Caco-2 (cell line): ENCODE results near the gene NGB. TPM values are rescaled to one million over a fixed set of nuclear protein-coding genes. Genes with fewer than 3 reads are reported as not detected.

Experiments used
- BruUV-seq: library from RNA; stranded (reverse); fragments of 400-500 nt; replicated peaks from 2 replicates; lab custom pipeline; 2021; lab: Mats Ljungman, UMichigan
- CTCF ChIA-PET: fragments of 300-600 bp; sonication (Branson Sonifier 250); formaldehyde crosslinking; loops from one replicate; lab custom pipeline; 2022; ENCODE audit warnings: antibody characterized with exemption; lab: Charles Lee
- POLR2A ChIA-PET: fragments of 300-600 bp; sonication (Branson Sonifier 250); formaldehyde crosslinking; loops from one replicate; lab custom pipeline; 2022; ENCODE audit warnings: antibody characterized with exemption; lab: Charles Lee
- DNase-seq, 2 experiments: peaks; one replicate each; pipeline versions ENCODE4 v3.0.0 to v3.0.0-alpha.2; 2020 to 2022
- H3K27me3 ChIP-seq: replicated peaks from 2 replicates; pipeline ENCODE4 v1.6.0; 2011; ENCODE audit warnings: low read length; ENCODE audit not compliant: control insufficient read depth, insufficient read depth
- H3K36me3 ChIP-seq: 2 replicates; pipeline ENCODE4 v1.5.1; 2011; ENCODE audit warnings: low read length; ENCODE audit not compliant: control insufficient read depth, insufficient read depth
- H3K4me1 ChIP-seq: fragments of 250-450 bp; sonication (Bioruptor Pico); 2 replicates; pipeline ENCODE4 v1.5.1; 2020; ENCODE audit warnings: mild to moderate bottlenecking
- H3K4me3 ChIP-seq: 2 replicates; pipeline ENCODE4 v1.5.1; 2011; ENCODE audit warnings: low read depth, mild to moderate bottlenecking, control low read depth, low read length
- H3K9me3 ChIP-seq: fragments of 250-450 bp; sonication (Bioruptor Pico); 2 replicates; pipeline ENCODE4 v1.5.1; 2020; ENCODE audit warnings: mild to moderate bottlenecking, moderate library complexity
- H3K27ac Mint-ChIP-seq: one replicate; pipeline ENCODE4 v1.8.0; 2022; ENCODE audit warnings: mixed read lengths; ENCODE audit not compliant: unreplicated experiment
- H3K27me3 Mint-ChIP-seq: one replicate; pipeline ENCODE4 v1.8.0; 2022; ENCODE audit warnings: mixed read lengths; ENCODE audit not compliant: insufficient read depth, unreplicated experiment
- H3K36me3 Mint-ChIP-seq: one replicate; pipeline ENCODE4 v1.8.0; 2022; ENCODE audit warnings: mild to moderate bottlenecking, mixed read lengths; ENCODE audit not compliant: insufficient read depth, unreplicated experiment
- H3K4me1 Mint-ChIP-seq: one replicate; pipeline ENCODE4 v1.8.0; 2022; ENCODE audit warnings: low read depth, mixed read lengths; ENCODE audit not compliant: unreplicated experiment
- H3K4me3 Mint-ChIP-seq: one replicate; pipeline ENCODE4 v1.8.0; 2022; ENCODE audit warnings: mild to moderate bottlenecking, moderate library complexity, mixed read lengths; ENCODE audit not compliant: unreplicated experiment
- H3K9me3 Mint-ChIP-seq: one replicate; pipeline ENCODE4 v1.8.0; 2022; ENCODE audit warnings: mixed read lengths; ENCODE audit not compliant: unreplicated experiment
- CTCF ChIP-seq, 2 experiments: fragments of 200-600 bp in 1 of 2; IDR thresholded peaks; 1 replicate in 1 of 2; 2 replicates in 1 of 2; pipeline versions ENCODE4 v1.5.1 to v1.8.0; 2011 to 2022; ENCODE audit warnings: antibody characterized with exemption in 1 of 2, control low read depth in 1 of 2, inconsistent platforms in 1 of 2, low read depth in 1 of 2, low read length in 1 of 2, mild to moderate bottlenecking in 1 of 2, moderate library complexity in 1 of 2; ENCODE audit not compliant: insufficient read depth in 1 of 2, severe bottlenecking in 1 of 2, unreplicated experiment in 1 of 2
- intact Hi-C: fragments of 100-400 bp; cut with micrococcal nuclease; formaldehyde crosslinking; loops from one replicate; pipeline ENCODE4 v1.10.0; 2022; ENCODE audit not compliant: unreplicated experiment
- total RNA-seq: library from RNA; stranded (reverse); gene quantifications from 2 replicates; pipeline ENCODE4 v1.2.3, GENCODE V29; 2022

The NGB gene
- total RNA-seq, 1 experiment from 2014 or later, result not detected

GRCh38 chr14:77303417-77304156 lies 32.6 kb upstream of the NGB start:
- no peaks in the 10 kb centered on the region for H3K9me3 ChIP-seq
- H3K36me3 Mint-ChIP-seq, result peaks cover 9% of the 10 kb centered on the region
- H3K4me3 ChIP-seq, result no peak overlapping the region
- CTCF ChIA-PET, result interaction anchor here (0.7 to 5.1 kb wide), 5 partner anchors 10 to 152 kb away, joined by 3 to 66 read pairs (median 9); partner anchors contain the start of genes GSTZ1, POMT2, SAMD15 and TMED8
- peak overlapping the region; percentile 67 for H3K27ac Mint-ChIP-seq
- BruUV-seq, result no TSS peak
- peaks cover 24% of the 10 kb centered on the region for H3K4me1 Mint-ChIP-seq
- TF ChIP-seq CTCF (IDR thresholded peaks at IDR 0.05; ENCODE audit: insufficient read depth in 1 of 2, low read depth in 1 of 2, low read length in 1 of 2, severe bottlenecking in 1 of 2, unreplicated experiment in 1 of 2), result no peak
- H3K27me3 ChIP-seq, result no peaks in the 10 kb centered on the region
- no peak for DNase-seq
- no peak overlapping the region for H3K4me3 Mint-ChIP-seq
- H3K4me1 ChIP-seq, result peaks cover 27% of the 10 kb centered on the region
- H3K36me3 ChIP-seq, result no peaks in the 10 kb centered on the region
- no peaks in the 10 kb centered on the region for H3K9me3 Mint-ChIP-seq
- H3K27me3 Mint-ChIP-seq, result no peaks in the 10 kb centered on the region
- intact Hi-C loops, result no loop called here
- POLR2A ChIA-PET, result interaction anchor here (0.5 to 1.0 kb wide), 2 partner anchors 18 to 74 kb away, joined by 3 to 9 read pairs; partner anchors contain the start of gene SAMD15

GRCh38 chr14:77302926-77303325 lies 31.9 kb upstream of the NGB start:
- H3K27me3 ChIP-seq, result no peaks in the 10 kb centered on the region
- Mint-ChIP-seq H3K36me3 (peaks cover 9% of the 10 kb centered on the region), H3K4me1 (peaks cover 24% of the 10 kb centered on the region), H3K4me3 (no peak overlapping the region), H3K27ac (peak overlapping the region; percentile 67), H3K27me3 (no peaks in the 10 kb centered on the region), H3K9me3 (no peaks in the 10 kb centered on the region)
- BruUV-seq, result no TSS peak
- POLR2A ChIA-PET, result no interaction called here
- no peak for DNase-seq
- no peak overlapping the region for H3K4me3 ChIP-seq
- CTCF ChIA-PET, result interaction anchor here (0.7 to 5.1 kb wide), 4 partner anchors 11 to 151 kb away, joined by 3 to 66 read pairs (median 10); partner anchors contain the start of genes GSTZ1 and POMT2
- H3K4me1 ChIP-seq, result peaks cover 27% of the 10 kb centered on the region
- no peaks in the 10 kb centered on the region for H3K9me3 ChIP-seq
- intact Hi-C loops, result no loop called here
- TF ChIP-seq CTCF (IDR thresholded peaks at IDR 0.05; ENCODE audit: insufficient read depth in 1 of 2, low read depth in 1 of 2, low read length in 1 of 2, severe bottlenecking in 1 of 2, unreplicated experiment in 1 of 2), result no peak
- no peaks in the 10 kb centered on the region for H3K36me3 ChIP-seq

GRCh38 chr14:77301103-77301502 lies 30.1 kb upstream of the NGB start:
- peak; percentile 81 to 82 for DNase-seq
- peaks cover 21% of the 10 kb centered on the region; the same call in 1 of the 2 replicates for H3K4me1 ChIP-seq
- BruUV-seq, result no TSS peak
- H3K4me1 Mint-ChIP-seq, result peaks cover 18% of the 10 kb centered on the region
- no peaks in the 10 kb centered on the region for H3K27me3 Mint-ChIP-seq
- H3K9me3 ChIP-seq, result no peaks in the 10 kb centered on the region
- H3K27me3 ChIP-seq, result no peaks in the 10 kb centered on the region
- H3K4me3 ChIP-seq, result no peak overlapping the region
- CTCF ChIA-PET, result interaction anchor here (1.0 to 5.1 kb wide), 5 partner anchors 10 to 108 kb away, joined by 3 to 66 read pairs (median 5); partner anchors contain the start of genes GSTZ1 and POMT2
- H3K4me3 Mint-ChIP-seq, result no peak overlapping the region
- intact Hi-C loops, result loop anchor here (1.0 kb wide), 2 partner anchors 15 to 250 kb away; no protein-coding TSS in a partner anchor
- H3K36me3 Mint-ChIP-seq, result peaks cover 15% of the 10 kb centered on the region
- no peaks in the 10 kb centered on the region for H3K9me3 Mint-ChIP-seq
- no peaks in the 10 kb centered on the region for H3K36me3 ChIP-seq
- peak; percentile 84 to 90 for TF ChIP-seq CTCF (IDR thresholded peaks at IDR 0.05; ENCODE audit: insufficient read depth in 1 of 2, low read depth in 1 of 2, low read length in 1 of 2, severe bottlenecking in 1 of 2, unreplicated experiment in 1 of 2)
- POLR2A ChIA-PET, result interaction anchor here (1.0 kb wide), 1 partner anchor 15 kb away, joined by 11 read pairs; no protein-coding TSS in a partner anchor
- H3K27ac Mint-ChIP-seq, result no peak overlapping the region
